ENCODE data around the gene HGFAC.

Gene HGFAC

DNA sequence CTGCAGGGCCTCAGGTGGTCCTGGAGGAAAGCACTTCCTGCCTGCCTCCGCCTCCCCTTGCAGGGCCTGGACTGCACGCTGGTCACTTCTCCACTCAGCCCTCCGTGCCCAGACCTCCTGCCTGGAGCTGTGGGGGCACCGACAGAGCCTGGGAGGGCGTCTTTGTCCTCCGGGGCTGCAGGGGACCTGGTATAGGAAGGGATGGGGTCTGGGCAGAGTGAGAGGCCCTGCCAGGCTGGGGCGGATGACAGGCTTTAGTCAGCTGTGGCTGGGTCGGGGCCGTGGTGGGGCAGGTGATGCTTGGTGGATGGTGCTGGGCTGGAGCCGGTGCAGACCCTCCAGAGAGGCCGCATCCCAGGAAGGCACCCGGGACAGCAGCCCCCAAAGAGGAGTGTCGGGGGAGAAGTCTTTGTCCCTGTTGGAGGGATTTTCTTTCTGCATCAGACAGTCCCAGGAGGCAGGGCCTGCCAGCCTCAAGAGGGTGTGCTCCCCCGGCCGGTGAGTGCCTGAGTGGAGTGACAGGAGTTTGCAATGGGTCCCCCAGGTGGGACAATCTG, 22.7 kb downstream of the HGFAC start:
- no peak for DNase-seq

DNA sequence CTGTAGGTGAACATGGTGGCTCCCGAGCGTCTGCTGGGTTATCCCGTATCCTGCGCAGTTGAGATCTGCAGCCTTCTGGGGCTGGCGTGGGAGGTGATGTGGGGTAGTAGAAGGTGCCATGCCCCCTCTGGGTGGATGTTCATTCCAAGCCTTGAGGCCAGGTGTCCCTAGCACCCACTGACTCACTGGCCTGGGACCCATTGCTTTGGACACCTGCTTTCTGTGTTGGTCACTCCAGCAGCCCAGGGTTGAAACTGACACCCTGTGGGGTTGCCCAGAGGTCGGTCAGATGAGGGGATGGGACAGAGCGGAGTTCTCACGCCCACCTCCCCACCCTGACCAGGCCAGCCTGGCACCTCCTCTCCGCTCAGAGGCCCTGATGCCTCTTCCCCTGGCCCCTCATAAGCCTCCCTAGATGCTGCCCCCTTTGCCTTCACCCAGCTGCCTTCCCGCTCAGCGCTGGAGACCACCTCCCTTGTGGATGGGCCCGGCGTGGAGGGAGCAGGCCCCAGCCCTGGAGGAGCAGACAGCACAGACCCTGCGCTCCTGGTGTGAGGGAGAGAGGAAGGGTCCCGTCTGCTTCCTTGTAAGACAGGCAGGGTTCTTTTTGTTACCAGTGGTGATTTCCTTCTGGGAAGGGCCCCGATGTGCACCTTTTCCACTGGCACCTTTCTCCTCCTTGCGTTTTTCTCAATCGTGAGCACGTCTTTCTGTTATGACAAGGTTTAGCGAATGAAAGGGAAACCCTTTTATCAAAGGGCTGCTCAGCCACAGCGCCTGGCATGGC, 23.3 kb downstream of the HGFAC start:
- DNase-seq: no peak

DNA sequence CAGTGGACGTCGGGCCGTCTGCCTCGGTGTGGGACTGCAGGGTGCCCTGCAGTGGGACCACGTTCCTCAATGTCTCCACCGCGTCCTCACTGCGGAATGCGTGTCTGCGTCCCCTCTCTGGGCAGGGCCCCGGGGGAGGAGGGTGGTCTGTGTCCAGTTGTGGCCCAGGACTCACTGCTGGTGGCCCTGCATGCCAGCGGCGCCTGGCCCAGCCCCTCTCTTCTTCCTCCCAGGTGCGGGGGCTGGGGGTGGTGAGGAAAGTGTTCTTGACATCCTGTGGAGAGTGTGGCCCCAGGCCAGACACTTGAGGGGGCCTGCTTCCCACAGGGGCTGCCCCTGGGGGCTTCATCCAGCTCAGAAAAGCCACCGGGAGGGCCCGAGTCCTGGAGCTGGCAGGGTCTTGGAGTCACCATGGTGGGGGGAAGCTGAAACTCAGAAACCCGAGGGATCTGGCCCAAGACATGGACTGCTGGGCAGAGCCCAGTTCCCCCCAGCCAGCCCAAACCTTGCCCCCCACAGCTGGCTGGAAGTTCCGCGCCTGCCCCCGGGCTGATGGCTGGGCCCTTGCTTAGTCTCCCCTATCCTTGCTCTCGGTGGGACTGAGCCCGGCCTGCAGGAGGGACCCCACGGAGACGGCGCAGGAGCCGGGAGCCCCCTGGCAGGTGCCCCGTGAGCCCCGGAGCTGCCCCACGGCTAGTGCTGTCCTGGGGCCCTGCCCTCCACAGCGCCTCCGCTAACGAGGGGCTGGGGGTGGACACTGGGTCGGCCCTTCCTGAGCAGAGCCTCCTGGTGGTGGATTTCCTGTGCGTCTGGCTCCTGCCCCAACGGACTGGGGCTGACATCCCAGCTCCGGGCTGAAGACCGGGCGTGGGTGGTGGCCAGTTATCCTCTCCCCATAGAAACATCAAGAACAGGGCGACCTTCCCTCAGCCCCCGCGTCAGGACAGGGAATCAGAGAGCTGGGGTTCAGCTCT, 24.2 kb downstream of the HGFAC start:
- no peak for DNase-seq

DNA sequence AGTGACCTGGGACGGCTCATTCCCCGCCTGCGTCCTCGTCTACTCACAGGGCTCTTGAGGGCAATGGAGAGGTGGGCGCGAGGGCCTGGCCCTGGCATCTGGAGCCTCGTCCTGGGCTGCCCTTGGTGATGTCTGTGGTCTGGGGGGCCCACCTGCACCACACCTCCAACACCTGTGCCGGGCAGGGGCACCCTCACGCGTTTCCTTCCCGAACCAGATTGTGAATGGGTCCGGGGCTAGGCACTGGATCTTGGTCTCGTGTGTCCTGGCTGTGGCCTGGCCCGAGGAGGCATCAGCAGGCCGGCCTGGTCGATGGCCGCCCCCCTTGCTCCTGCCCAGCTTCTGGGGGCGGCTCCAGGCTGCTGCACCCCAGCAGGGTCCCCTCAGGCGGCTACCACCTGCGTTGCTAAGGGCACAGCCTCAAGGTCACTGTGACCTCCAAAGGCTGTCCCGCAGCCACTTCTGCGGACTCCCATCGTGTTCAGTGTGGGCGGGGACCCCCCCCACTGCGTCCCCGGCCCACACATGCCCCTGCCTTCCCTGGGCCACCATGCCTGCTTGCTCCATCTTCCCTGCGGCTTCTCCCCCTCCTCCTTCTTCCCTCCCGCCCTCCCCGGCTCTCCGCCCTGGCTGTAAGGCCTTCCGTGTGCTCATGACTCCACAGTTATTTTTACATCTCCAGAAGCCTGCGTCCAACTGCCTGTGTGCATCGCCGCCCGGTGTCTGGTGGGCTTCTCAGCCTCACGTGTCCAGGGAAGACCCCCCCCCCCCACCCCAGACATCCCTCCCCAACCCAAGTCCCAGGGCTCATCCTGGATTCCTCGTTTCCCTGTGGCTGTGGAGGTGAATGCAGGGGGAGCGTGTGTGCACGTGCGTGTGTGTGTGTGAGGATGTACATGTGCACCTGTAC, 25.2 kb downstream of the HGFAC start:
- DNase-seq: no peak

DNA sequence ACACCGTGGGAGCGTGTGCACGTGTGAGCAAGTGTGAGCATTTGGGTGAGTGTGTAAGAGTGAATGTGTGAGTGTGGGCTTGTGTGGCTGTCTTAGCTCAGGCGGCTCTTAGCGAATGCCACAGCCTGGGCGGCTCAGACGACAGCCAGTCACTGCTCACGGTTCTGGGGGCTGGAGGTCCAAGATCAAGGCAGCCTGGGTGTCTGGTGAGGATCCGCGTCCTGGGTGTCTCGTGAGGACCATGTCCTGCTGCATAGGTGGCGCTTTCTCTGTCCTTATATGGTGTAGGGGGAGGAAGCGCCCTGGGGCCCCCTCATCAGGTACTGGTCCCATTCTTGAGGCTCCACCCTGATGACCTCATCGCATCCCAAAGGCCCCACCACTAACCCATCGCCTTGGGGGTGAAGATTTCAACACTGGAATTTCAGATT, 25.8 kb downstream of the HGFAC start:
- no peak for DNase-seq

DNA sequence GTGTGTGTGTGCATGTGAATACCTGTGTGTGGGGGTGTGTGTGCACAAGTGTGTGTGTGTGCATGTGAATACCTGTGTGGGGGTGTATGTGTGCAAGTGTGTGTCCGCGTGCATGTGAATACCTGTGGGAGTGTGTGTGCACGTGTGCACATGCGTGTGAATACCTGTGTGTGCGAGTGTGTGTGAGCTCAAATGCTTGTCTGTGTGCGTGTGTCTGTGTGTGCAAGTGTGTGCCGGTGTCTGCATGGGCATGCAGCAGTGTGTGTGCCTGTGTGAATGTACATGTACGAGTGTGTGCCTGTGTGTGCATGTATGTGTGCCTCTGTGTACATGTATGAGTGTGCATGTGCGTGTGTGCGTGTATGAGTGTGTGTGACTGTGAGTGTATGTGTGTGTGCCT, 26.4 kb downstream of the HGFAC start:
- no peak for DNase-seq

DNA sequence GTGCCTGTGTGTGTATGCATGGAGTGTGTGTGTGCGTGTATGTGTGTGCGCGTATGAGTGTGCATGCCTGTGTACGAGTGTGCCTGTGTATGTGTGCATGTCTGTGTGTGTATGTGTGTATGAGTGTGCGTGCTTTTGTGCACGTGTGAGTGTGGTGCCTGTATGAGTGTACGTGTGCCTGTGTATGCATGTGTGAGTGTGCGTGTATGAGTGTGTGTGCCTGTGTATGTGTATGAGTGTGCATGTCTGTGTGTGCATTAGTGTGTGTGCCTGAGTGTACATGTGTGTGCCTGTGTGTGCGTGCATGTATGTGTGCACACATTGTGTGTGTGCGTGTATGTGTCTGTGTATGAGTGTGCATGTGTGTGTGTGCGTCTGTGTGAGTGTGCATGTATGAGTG, 27.0 kb downstream of the HGFAC start:
- DNase-seq: no peak

DNA sequence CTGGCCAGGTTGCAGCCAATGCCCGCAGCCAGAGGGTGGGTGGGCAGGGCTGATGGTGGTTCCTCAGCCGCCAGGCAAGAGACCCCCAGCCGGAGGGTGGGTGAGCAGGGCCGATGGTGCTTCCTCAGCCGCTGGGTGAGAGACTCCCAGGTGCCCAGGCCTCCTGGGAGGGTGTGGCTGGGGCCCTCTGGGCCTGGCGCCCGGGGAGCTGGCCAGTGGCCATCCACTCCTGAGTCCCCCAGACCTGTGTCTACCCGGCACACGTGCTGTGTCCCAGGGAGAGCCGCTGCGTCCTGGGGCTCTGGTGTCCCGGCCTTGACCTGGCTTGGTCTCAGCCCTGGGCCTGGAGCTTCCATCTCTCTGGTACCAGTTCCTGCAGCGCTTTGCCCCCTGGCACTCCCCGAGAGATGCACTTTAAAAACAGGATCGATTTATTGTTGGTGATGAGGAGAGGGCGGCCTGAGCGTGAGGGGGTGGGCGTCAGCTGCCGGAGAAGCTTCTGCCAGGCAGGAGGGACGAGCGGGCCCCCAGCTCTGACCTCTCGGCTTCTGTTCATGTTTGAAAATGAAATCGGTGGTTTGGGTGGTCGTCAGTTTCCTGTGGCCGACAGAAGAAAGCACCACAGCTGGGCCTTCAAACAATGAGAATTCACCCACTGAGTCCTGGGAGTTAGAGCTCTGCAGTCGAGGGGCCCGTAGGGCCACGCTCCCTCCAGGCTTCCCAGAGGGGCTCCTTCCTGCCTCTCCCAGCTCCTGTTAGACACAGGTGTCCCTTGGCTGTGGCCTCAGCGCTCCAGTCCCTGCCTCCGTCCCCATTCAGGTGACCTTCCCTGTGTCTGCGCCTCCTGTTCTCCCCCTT, 27.8 kb downstream of the HGFAC start:
- DNase-seq: no peak

DNA sequence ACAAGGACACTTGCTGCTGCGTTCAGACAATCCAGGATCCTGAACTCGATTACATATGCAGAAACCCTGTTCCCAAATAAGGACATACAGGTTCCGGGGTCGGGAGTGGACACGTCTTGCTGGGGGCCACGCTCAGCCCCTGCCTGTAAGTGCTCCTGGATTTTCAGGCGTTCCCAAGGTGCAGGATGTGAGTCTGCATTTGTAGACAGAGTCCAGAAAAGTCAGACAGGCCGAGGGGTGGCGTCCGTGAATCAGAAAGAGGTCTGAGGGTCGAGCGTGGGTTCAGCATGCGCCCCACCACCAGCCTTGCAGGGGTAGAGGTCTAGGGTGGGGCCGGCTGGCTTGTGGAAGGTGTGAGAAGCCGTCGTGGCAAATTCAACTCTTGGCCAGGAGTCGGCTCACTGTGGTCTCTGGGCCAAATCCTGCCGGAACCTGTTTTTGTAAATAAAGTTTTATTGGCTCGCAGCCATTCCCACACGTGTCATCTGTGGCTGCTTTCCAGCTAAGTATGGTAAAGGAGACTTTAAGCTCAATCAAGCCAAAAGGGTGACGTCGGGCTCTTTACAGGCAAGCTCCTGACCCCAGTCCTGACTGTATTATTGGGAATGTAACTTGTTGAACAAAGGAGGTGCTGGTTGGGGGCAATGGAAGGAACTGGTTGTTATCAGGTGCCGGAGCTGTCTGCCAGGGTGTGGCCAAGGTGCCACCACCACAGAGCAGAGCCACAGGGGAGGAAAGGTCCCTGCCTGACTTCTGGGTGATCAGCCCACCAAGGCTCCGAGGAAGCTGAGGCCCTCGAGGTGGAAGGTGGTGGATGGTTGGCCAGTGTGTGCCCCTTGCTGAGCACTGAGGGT, 28.7 kb downstream of the HGFAC start:
- no peak for DNase-seq

DNA sequence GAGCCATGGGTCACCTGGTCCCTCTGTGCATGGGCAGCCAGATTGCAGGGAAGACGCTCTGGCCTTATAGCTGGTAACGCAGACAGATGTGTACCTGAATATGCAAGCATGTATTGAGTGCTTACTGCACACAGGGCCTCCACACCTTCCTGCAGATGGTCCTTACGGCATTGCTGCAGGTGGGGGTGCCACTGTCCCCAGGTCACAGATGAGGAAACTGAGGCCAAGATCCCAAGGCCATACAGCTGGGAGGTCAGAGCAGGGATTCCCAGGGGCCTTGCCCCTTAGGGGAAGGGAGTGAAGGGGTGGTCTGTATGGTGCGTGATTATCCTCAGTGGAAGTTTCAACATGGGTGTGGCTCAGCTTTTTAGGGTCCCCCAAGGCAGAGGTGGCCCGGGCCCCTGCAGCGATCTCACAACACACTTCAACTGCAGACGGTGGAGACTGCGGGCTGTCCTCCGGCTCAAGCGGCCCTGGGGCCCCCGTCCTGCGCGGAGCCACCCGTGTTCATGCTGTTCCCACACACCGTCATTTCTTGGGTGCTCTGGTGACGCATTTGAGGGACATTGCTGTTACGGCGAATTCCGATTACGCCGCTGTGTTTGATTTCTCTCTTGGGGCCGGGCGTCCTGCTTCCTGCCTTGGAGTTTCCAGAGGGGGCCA, 29.5 kb downstream of the HGFAC start:
- DNase-seq: no peak

DNA sequence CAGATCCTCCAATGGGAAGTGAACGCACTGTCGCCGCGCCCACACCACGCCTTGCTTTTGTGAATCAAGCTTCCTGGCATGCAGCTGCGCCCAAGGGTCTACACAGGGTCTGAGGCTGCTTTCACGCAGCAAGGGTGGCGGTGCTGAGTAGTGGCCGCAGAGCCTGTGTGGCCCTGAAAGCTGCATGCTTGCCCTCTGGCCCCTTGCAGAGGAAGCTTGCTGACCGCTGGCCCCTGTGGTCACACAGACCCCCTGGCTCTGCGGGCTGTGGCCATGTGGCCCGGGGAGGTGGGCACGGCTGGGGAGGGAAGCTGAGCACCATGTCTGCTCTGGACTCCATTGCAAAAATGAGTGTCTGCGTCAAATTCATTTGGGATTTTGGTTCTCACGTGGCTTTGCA, 30.1 kb downstream of the HGFAC start:
- DNase-seq: no peak

DNA sequence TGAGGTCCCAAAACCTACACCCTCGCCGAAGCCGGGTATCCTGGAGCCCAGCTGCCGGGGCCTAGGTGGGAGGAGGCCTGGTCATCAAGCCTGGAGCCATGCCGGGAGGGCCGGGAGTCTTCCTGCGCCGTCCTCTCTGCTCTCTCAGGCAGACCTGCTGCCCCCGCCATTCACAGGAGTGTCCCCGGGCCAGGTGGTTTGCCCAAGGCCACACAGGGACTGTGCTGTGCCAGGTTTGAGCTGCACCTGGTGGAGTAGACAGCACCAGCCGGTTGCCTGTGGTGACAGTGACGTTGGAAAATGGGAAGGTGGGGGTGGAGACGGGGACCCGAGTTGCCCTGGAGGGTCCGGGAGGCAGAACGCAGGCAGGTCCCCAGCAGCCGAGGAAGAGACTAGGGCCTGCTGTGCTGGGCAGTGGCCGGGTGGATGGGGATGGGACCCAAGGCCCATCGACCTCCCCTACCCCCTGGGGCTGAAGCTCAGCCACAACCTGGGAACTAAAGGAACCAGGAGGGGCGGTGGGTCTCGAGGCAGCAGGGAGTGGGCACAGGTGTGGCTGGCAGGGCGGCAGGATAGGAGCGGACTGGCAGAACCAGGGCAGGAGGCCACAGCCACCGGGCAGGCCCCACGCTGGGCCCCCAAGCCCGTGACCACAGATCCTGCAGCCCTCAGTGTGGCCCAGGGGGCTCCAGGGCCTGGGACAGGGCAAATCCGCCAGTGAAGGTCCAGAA, 30.8 kb downstream of the HGFAC start:
- DNase-seq: no peak

DNA sequence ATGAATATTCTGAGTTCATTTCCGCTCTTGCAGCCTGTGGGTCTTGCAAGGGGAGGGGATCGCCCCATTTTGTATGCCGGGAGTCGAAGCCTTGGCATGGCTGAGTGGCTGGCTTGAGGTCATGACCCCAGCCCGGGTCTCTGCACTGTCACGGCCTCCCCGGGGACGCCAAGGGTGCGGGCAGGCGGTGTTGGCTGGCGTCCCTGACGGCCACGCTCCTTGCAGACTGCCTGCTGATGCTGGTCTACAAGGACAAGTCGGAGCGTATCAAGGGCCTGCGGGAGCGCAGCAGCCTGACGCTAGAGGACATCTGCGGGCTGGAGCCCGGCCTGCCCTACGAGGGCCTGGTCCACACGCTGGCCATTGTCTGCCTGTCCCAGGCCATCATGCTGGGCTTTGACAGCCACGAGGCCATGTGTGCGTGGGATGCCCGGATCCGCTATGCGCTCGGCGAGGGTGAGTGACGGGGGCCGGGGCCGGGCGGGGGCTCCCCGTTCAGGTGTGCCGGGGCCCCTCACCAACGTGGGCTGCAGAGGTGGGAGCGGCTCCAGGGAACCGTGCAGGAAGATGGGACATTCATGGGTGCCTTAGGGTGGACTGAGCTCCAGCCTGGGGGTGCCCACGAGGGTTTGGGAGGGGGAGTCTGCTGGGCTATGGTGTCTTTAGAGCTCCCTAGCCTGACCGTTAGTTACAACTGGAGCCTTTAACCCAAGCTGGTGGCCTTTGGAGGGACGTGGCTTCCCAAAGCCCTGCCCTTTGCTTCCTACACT, 31.6 kb downstream of the HGFAC start:
- DNase-seq: no peak

DNA sequence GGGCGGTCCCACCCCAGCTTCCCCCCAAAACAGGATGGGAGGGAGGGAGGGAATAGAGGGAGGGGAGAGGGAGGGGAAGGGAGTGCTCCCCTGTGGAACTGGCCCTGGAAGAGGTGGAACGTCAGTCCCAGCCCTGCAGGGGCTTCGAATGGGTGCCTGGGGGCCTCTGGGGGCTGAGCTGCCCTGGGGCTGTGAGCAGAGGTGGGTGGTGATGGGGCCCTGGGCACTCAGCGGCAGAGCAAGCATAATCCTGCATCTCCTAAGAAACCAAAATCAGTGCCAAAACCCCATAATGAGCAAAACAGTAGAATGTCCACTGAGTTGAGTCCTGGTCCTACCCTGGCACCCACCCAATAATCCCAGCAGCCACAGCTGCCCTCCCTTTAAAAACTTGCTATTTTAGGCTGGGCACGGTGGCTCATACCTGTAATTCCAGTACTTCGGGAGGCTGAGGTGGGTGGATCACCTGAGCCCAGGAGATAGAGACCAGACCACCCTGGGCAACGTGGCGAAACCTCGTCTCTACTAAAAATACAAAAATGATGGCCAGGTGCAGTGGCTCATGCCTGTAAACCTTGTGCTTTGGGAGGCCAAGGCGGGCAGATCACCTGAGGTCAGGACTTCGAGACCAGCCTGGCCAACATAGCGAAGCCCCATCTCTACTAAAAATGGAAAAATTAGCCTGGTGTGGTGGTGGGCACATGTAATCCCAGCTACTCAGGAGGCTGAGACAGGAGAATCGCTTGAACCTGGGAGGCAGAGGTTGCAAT, 32.4 kb downstream of the HGFAC start:
- no peak for DNase-seq

DNA sequence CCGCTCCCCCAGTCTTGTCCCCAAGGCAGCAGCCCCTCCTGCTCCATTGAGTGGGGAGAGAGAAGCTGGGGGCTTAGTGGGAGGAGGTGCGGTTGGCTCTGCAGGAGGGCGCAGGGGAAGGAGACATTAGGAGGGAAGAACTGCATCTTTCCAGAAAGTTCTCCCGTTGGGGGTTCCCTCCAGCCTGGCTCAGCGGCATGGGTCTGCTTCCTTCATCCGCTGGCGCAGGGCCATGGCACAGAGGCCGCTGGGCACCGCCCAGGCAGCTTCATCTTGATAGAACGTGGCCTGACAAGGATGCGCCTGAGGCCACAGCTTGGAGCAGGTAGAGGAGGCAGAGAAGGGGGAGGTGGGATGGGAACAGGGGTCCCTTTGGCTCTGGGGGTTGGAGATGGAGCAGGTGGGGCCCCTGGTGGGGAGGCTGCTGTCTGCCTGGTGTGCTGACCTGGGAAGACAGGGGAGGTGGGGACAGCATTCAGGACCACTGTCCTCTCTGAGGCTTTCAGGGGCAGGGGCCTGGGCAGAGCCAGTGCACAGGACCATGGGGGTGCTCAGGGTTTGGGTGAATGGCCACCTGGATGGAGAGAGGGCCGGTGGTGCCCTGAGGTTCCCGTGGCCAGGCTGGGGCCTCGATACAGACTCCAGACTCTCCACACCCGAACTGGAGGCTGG, 33.4 kb downstream of the HGFAC start:
- DNase-seq: no peak

DNA sequence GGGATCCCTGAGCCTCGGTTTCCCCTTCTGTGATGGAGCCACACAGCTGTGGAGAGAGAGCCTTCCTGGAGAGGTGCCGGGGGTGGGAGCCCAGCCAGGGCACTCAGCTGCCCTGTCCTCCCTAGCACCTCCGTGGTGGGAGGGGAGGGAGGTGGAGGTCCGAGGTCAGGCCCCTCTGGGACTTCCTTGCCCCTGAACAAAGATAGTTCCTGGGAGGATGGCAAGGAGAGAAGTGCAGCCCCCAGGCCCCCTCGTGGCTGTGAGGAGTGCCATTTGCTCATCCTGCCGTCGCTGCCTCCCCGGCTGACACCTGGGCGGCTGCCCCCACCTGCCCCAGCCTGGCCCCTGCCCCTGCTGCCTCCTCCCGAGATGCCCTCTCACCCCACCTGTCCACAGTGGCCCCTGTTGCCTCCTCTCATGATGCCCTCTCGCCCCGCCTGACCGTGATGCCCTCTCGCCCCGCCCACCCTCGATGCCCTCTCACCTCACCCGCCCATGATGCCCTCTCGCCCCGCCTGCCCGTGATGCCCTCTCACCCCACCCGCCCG, 34.0 kb downstream of the HGFAC start:
- DNase-seq: no peak

DNA sequence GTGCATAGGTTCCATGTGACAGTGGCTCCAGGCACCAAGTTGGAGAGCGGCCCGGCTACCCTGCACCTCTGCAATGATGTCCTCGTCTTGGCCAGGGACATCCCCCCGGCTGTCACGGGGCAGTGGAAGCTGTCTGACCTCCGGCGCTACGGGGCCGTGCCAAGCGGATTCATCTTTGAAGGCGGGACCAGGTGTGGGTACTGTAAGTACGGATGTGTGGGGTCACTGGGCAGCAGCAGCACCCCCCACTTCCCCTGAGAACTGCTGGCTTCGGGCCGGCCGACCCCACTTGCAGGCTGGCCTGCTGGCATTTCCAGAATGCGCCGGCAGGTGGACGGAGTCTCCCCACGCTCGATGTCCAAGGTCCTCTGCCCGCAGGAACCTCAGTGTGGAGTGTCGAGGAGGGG, 34.6 kb downstream of the HGFAC start:
- no peak for DNase-seq

All from activated CD4-positive, alpha-beta T cell treated with anti-CD3 and anti-CD28 coated beads, Interleukin-2, amount 50 U/mL, for 1 hour (primary cell).